Measurements from ENCODE around the gene ITGAX.

- no peak for TF ChIP-seq YY1 (IDR thresholded peaks at IDR 0.05)
- no peak for TF ChIP-seq GABPA (IDR thresholded peaks at IDR 0.05 in 1 of 2, conservative IDR thresholded peaks at IDR 0.05 in 1 of 2)
- TF ChIP-seq CTCF (IDR thresholded peaks at IDR 0.05; ENCODE audit: low read depth, low read length, missing input control), result no peak
- TF ChIP-seq ATF3 (IDR thresholded peaks at IDR 0.05), result no peak
- TF ChIP-seq RXRA (IDR thresholded peaks at IDR 0.05), result no peak
- TF ChIP-seq TAF1 (conservative IDR thresholded peaks at IDR 0.05), result no peak
- no peak for TF ChIP-seq SP1 (IDR thresholded peaks at IDR 0.05)
- no peak for TF ChIP-seq REST (IDR thresholded peaks at IDR 0.05)
- no peak for TF ChIP-seq RAD21 (IDR thresholded peaks at IDR 0.05)
- no peak for TF ChIP-seq JUND (IDR thresholded peaks at IDR 0.05)
- TF ChIP-seq EGR1 (IDR thresholded peaks at IDR 0.05; ENCODE audit: low read depth in 2 of 2), result no peak
- TF ChIP-seq HNF4G (IDR thresholded peaks at IDR 0.05), result no peak
These were observed 56.3 kb downstream of the ITGAX start for GRCh38 chr16:31411024-31411844.

Measured in liver (tissue), 3 donors.